Measurements from ENCODE around the gene EEIG2.

The EEIG2 gene

GRCh38 chr1:108569097-108569728, 9.3 kb downstream of the EEIG2 start:
- no peak for TF ChIP-seq CTCF (IDR thresholded peaks at IDR 0.05; ENCODE audit: insufficient read depth, low read length, poor library complexity, severe bottlenecking)
- DNase-seq (ENCODE audit: extremely low read depth, insufficient read length): no peak
- Histone ChIP-seq H3K36me3 (ENCODE audit: control insufficient read depth, insufficient read depth, low read length) (no peaks in the 10 kb centered on the region), H3K27me3 (replicated peaks; ENCODE audit: control insufficient read depth, insufficient read depth, low read length) (no peaks in the 10 kb centered on the region), H3K4me3 (replicated peaks; ENCODE audit: low read depth, low read length) (no peak overlapping the region)

- H3K36me3 ChIP-seq (ENCODE audit: control insufficient read depth, insufficient read depth, low read length): no peaks in the 10 kb centered on the region
- H3K27me3 ChIP-seq (replicated peaks; ENCODE audit: control insufficient read depth, insufficient read depth, low read length): no peaks in the 10 kb centered on the region
- H3K4me3 ChIP-seq (replicated peaks; ENCODE audit: low read depth, low read length): no peak overlapping the region
- no peak for DNase-seq (ENCODE audit: extremely low read depth, insufficient read length)
- TF ChIP-seq CTCF (IDR thresholded peaks at IDR 0.05; ENCODE audit: insufficient read depth, low read length, poor library complexity, severe bottlenecking): peak; percentile 66
Measured at GRCh38 chr1:108570128-108570527, 10.2 kb downstream of the EEIG2 start.

GRCh38 chr1:108570998-108571401, 11.1 kb downstream of the EEIG2 start:
- Histone ChIP-seq H3K36me3 (ENCODE audit: control insufficient read depth, insufficient read depth, low read length) (no peaks in the 10 kb centered on the region), H3K27me3 (replicated peaks; ENCODE audit: control insufficient read depth, insufficient read depth, low read length) (no peaks in the 10 kb centered on the region), H3K4me3 (replicated peaks; ENCODE audit: low read depth, low read length) (no peak overlapping the region)
- no peak for TF ChIP-seq CTCF (IDR thresholded peaks at IDR 0.05; ENCODE audit: insufficient read depth, low read length, poor library complexity, severe bottlenecking)
- DNase-seq (ENCODE audit: extremely low read depth, insufficient read length): no peak

GRCh38 chr1:108572182-108572581, 12.3 kb downstream of the EEIG2 start:
- H3K4me3 ChIP-seq (replicated peaks; ENCODE audit: low read depth, low read length): no peak overlapping the region
- no peak for DNase-seq (ENCODE audit: extremely low read depth, insufficient read length)
- H3K27me3 ChIP-seq (replicated peaks; ENCODE audit: control insufficient read depth, insufficient read depth, low read length): no peaks in the 10 kb centered on the region
- no peaks in the 10 kb centered on the region for H3K36me3 ChIP-seq (ENCODE audit: control insufficient read depth, insufficient read depth, low read length)
- no peak for TF ChIP-seq CTCF (IDR thresholded peaks at IDR 0.05; ENCODE audit: insufficient read depth, low read length, poor library complexity, severe bottlenecking)

GRCh38 chr1:108573183-108573582, 13.3 kb downstream of the EEIG2 start:
- Histone ChIP-seq H3K27me3 (replicated peaks; ENCODE audit: control insufficient read depth, insufficient read depth, low read length) (no peaks in the 10 kb centered on the region), H3K36me3 (ENCODE audit: control insufficient read depth, insufficient read depth, low read length) (no peaks in the 10 kb centered on the region), H3K4me3 (replicated peaks; ENCODE audit: low read depth, low read length) (no peak overlapping the region)
- no peak for DNase-seq (ENCODE audit: extremely low read depth, insufficient read length)
- TF ChIP-seq CTCF (IDR thresholded peaks at IDR 0.05; ENCODE audit: insufficient read depth, low read length, poor library complexity, severe bottlenecking): no peak

GRCh38 chr1:108574008-108574407, 14.1 kb downstream of the EEIG2 start:
- Histone ChIP-seq H3K27me3 (replicated peaks; ENCODE audit: control insufficient read depth, insufficient read depth, low read length) (no peaks in the 10 kb centered on the region), H3K4me3 (replicated peaks; ENCODE audit: low read depth, low read length) (no peak overlapping the region), H3K36me3 (ENCODE audit: control insufficient read depth, insufficient read depth, low read length) (no peaks in the 10 kb centered on the region)
- TF ChIP-seq CTCF (IDR thresholded peaks at IDR 0.05; ENCODE audit: insufficient read depth, low read length, poor library complexity, severe bottlenecking): no peak
- DNase-seq (ENCODE audit: extremely low read depth, insufficient read length): no peak
